CD4-positive, alpha-beta T cell treated with Interleukin-4 for 4 hours (primary cell): Measurements from ENCODE around the gene MSMO1.
"Not testable (repeated sequence)": the region's sequence is repeated elsewhere in the genome, so short reads cannot be mapped to it uniquely, and the experiment has no call there.

Experiments
- DNase-seq: peaks from one replicate; pipeline ENCODE4 v3.0.0-alpha.2; 2020

Gene MSMO1

GRCh38 chr4:165327211-165328100 is at the start of gene MSMO1:
Gene MSMO1, plus strand, starts transcription at chr4:165327669. Its CDS starts 5,702 bp downstream, at chr4:165333371.
- DNase-seq: peak; percentile 98

- DNase-seq: not testable (repeated sequence)
Observed at GRCh38 chr4:165279531-165279930, 47.9 kb upstream of the MSMO1 start.

GRCh38 chr4:165284697-165285096 is 42.8 kb upstream of the MSMO1 start:
- DNase-seq: not testable (repeated sequence)

DNA sequence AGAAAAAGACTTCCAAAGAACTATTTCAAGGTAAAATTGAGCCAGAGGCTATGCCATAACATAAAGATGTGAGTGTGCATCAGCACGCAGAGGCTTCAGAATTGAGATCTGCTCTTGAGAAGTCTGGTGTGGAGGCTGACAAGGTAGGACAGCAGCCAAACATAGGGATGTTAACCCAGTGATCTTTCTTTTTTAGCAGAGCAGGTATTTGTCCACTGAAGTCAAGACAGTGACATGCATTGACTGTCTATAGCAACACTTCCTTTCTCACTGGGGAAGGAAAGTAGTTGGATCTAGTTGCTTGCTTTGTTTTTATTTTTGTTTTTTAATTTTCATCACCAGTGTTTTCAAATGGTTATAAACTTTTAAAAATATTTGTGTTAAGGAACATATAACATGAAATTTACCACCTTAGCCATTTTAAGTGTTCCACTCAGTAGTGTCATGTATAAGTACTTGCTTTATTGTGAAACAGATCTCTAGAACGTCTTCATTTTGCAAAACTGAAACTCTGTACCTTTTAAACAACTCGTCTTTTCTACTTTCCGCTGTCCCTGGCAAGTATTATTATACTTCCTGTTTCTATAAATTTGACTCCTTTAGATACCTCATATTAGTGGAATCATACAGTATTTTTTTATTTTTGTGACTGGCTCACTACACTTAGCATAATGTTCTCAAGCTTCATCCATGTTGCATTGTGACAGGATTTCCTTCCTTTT is 40.7 kb upstream of the MSMO1 start:
- not testable (repeated sequence) for DNase-seq

DNA sequence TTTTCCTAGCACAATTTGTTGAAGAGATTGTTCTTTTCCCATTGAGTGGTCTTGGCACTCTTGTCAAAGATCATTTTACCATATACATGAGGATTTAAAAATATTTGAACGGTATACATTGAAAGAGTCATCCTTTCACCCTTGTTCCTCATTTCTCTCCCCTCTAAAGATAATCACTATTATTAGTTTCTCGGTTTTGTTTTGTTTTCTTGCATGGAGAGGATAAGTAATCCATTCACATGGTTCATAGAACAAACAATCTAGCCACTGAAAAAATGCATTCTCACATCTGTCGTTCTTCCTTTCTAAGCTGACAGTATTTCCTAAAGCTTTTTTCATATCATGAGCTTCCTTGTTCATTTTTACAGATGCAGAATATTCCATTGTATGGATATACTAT is 39.2 kb upstream of the MSMO1 start:
- DNase-seq: no peak

DNA sequence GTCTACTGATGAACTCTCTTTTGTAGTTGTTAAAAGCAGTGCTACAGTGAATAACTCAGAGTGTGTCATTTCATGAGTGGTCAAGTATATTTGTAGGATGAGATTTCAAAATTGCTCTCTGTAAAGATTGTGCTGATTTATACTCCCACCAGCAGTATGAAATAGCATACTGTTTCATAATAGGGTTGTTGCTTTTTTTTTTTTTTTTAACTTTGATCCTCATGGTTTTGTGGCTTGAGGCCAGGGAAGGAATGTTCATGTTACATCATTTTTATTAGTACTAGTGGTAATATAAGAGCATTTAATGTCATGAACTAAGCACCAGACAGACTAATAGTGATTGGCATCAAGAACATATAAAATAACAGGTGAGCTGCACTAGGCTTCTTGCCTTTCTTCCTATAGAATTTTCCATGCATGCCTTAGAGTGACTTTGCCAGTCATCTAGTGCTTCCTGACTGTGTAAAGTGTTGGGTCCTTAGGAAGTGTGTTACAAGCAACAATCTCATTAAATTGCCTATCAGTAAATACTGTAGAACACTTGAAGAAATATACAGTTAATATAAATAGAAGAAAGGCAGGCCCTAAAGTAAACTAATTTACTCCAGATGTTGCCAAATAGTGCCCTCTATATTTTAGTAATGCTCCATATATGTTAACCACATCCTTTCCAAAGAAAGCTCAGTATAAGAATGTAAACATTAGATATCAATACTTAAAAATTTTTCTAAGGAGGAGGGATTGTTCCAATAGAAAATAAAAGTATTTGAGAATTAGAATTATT is 38.6 kb upstream of the MSMO1 start:
- no peak for DNase-seq

- DNase-seq: no peak
Observed at GRCh38 chr4:165289423-165289785, 38.1 kb upstream of the MSMO1 start.

DNA sequence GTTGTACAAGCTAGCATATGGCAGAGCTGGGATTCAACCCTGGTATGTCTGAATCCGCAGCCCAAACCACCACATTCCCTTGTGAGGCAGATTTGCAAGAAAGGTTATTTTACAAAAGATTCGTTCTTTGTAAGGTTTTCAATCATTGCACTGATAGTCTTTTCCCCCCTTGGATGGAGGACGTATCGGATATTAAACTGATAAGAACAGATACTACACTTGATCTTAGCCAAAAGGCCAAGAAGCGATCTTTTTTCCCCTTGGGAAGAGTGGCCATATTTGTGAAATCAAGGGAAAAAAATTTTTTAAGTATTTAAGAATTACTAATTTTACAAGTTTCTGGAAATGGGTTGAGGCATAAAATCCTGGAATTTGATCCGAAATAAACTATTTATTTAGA is 34.4 kb upstream of the MSMO1 start:
- no peak for DNase-seq

- DNase-seq: no peak
Observed at GRCh38 chr4:165293927-165294649, 33.4 kb upstream of the MSMO1 start.

DNA sequence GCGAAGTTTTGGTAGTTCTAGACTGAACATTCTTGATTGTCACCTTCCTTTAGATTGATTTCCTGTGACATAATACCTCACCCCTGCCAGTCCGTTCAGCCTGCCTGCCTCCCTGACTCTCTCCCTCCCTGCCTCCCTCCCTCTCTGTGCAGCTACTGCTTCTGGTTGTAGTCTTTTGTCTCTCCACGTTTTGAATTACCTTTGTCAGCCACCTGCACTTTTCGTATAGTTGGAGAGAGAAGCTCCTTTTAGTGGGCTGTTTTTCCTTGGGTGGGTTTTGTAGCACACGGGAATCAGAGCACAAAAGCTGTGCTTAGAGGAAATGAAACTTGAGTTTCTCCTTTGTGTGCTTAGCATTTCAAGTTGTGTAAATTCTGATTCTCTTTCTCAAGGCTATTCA is 32.6 kb upstream of the MSMO1 start:
- DNase-seq: peak; percentile 10

DNA sequence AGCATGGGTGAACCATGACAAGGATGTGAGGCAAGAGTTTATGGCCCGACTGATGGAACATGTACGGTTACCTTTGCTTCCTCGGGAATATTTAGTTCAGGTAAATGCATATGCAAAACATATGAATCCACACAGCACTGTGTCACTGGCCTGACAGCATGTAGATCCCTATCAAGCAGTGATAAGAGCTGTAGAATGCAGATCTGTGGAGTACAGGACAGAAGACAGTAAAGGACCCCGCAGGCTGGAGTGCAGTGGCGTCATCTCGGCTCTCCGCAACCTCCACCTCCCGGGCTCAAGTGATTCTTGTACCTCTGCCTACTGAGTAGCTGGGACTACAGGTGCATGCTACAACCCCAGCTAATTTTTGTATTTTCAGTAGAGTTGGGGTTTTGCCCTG is 29.8 kb upstream of the MSMO1 start:
- DNase-seq: no peak

GRCh38 chr4:165299399-165300060 is 27.9 kb upstream of the MSMO1 start:
- DNase-seq: no peak

DNA sequence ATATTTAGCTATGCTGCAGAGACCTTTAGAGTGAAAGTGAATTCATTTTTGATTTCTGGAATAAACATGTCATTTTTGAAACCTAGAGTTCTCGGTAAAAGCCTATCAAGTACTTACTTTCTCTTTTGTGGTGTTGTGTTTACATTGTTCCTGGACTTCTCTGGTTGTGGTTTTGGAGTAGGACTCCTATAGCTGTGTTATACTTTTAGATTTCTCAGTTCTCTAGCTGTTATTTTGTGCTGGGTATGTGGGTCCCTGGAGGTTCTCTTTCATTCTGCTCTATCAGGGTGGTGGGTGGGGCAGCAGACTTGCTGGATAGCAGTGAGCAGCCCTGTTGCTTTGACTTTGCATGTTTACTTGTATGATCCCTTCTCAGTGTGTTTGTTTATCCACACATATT is 25.6 kb upstream of the MSMO1 start:
- peak; percentile 19 for DNase-seq

DNA sequence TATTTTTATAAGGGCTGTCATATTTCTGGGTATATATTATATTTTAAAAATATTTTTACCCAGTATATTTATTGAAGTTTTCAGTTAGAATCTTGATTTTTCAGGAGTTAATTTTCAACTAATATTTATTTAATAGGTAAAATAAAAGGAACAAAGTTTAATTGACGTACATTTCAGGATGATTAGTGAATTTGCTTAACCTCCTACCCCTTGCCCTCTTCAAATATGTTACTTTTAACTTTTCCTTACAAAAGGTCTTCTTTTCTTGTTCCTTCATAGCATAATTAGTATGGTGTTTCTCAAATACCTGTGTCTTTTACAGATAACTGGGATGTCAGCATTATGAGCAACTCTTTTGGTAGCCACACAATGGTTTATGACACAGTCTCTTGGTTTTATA is 24.8 kb upstream of the MSMO1 start:
- DNase-seq: no peak

GRCh38 chr4:165308166-165308565 is 19.3 kb upstream of the MSMO1 start:
- no peak for DNase-seq

GRCh38 chr4:165308606-165309005 is 18.9 kb upstream of the MSMO1 start:
- DNase-seq: no peak

DNA sequence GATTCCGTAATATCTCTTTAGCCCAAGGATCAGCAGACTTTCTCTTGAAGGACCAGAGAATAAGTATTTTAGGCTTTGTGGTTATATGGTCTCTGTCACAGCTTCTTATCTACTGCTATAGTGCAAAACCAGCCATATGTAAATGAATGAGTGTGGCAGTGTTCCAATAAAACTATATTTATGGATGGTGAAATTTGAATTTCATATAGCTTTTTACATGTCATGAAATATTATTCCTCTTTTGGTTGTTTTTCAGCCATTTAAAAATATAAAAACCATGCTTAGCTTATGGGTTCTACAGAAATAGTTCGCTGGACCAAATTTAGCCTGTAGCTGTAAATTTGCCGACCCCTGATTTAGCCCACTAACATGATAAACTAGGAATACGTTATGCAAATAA is 18.0 kb upstream of the MSMO1 start:
- DNase-seq: no peak

DNA sequence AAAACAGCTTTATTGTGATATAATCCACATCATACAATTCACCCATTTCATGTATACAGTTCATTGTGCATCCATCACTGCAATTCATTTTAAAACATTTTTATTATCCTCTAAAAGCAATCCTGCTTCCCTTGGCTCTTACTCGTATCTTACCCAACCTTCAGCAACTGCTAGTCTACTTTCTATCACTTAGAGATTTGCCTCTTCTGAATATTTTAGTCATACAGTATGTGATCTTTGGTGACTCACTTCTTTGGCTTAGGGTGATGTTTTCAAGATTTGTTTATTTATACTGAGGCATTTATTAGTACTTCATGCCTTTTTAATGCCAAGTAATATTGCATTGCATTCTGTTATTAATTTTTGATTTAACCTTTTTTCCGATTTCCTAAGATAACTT is 15.0 kb upstream of the MSMO1 start:
- DNase-seq: no peak

- DNase-seq: no peak
Observed at GRCh38 chr4:165319030-165319429, 8.4 kb upstream of the MSMO1 start.

DNA sequence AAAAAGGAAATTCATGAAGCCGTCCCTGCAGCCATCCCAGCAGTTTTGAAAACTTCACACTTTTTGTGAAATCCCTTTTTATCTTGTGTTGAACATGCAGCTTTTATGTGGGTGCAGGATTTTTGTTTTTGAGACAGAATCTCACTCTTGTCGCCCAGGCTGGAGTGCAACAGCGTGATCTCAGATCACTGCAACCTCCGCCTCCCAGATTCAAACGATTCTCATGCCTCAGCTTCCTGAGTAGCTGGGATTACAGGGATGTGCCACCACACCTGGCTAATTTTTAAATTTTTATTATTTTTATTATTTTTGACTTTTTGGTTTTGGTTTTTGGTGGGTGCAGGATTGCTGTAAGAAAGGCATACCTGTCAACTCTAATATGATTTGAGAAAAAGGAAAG is 8.0 kb upstream of the MSMO1 start:
- no peak for DNase-seq

DNA sequence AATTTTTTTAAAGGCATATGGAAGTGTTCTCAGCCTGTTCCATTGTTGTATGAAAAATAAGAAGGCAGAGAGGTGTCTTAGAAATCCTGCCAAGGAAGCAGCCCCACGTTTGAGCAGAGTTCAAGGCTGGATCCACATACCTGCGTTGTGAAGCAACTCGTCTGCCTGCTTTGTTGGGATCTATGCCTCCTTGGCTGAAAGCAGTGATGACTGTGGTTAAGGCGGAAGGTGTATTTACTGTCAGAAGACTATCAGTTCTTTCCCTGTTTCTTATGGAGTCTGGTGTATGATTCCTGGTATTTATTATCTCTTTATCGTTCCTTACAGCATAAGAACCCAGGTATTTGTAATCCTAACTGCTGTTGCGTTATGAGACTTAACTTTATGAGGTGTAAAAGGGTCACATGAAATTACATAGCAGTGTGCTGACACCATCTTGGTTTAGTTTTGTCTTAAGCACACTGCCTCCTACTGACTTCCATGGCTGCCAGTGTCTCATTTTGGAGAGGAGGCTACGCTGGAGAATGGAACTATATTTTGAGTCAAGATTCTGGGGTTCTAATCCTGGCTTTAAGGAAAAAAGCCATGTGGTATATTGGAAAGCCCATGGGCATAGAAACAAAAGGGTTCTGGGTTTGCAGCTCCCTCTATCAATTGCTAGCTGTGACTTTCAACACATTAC is 3.1 kb upstream of the MSMO1 start:
- no peak for DNase-seq

DNA sequence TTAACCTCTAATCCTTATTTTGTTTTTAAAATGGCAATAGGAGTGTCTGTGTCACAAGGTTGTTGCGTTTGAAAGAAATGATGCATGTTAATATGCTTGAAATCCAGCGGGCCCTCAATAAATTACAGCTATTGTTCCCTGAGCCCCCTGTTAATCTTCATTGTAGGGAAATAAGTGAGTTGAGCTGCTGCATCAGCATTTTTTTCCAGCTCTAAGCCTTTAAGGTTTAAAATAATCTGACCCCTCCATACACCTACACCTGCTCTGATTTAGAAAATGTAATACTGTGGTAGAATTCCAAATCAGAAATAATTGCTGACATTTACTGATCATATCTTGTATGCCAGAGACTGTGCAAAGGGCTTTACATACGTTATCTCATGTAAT is 2.6 kb upstream of the MSMO1 start:
- DNase-seq: no peak
